Nasal cavity respiratory epithelium epithelial cell of viscerocranial mucosa (primary cell): Measurements from ENCODE around the gene SLC12A1. TPM values are rescaled to one million over a fixed set of nuclear protein-coding genes. Genes with fewer than 3 reads are reported as not detected.

Experiments
- total RNA-seq: library from RNA; depleted of rRNA; stranded (reverse); fragments of >200 nt; gene quantifications from 2 replicates; pipeline ENCODE4 v1.2.3, GENCODE V29; 2014

SLC12A1 gene
- not detected in 2 replicates for total RNA-seq

DNA sequence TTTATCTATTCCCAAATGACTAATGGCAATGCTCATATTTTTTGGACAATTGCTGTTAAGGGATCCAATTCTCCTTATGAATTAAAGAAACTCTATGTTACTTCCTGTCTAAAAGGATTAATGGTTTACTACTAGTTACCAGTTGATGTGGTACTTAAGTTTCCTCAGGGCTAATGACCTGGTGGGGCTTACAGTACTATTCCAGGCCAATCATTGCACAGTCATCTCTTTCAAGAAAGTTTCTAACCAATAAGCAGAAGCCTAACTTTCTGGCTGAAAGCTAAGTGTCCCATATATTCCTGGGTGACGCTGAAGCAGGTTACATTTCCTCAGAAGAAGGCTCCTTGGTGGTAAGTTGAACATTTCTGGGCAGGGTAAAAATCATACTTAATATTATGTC lies at the start of gene SLC12A1:
SLC12A1 (plus strand) TSS at position 322 of the 400 bp plus-strand sequence. CDS start 1,418 bp downstream, outside the sequence.

DNA sequence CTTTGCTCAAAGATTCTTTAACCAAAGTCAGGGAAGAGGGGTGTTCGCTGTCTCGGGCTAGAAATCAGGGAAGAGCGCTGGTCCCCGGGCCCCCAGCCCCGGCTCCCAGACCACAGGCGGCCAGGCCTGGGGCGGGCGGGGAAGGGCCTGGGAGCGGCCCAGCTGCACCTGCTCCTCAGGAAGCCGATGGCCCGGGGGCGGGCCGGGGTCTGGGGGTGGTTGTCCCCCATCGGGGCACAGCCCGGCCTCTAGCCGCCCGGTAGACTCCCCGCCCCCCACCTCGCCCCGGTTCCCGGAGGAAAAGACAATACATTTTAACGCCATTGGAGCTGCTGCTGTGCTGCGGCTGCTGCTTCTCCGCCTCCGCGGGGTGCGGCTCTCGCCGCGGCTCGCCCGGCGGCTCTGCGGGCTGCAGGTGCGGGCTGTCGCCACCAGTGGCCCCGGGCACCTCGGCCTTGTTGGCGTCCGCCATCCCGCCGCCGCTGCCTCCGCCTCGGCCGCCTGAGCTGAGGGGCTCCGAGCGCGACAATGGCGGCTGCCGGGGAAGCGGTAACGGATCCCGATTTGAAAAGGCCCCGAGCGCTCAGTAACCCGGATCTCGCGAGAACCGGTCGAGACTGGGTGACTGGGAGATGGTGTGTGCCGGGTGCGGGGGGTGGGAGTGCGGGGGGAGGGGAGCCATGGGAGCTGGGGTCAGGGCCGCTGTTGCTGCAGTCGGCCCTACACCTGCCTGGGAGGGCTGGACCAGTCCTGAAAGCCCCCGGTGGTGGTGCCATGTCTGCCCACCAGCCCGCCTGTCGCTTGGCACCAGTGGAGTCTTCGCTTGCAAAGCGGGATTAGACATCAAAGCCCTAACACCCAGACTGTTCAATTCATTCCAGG lies 28.1 kb upstream of the SLC12A1 start, which contains the start of gene MYEF2:
MYEF2 (minus strand) TSS at position 530 of the 882 bp plus-strand sequence; CDS start at position 472, 58 bp downstream.

DNA sequence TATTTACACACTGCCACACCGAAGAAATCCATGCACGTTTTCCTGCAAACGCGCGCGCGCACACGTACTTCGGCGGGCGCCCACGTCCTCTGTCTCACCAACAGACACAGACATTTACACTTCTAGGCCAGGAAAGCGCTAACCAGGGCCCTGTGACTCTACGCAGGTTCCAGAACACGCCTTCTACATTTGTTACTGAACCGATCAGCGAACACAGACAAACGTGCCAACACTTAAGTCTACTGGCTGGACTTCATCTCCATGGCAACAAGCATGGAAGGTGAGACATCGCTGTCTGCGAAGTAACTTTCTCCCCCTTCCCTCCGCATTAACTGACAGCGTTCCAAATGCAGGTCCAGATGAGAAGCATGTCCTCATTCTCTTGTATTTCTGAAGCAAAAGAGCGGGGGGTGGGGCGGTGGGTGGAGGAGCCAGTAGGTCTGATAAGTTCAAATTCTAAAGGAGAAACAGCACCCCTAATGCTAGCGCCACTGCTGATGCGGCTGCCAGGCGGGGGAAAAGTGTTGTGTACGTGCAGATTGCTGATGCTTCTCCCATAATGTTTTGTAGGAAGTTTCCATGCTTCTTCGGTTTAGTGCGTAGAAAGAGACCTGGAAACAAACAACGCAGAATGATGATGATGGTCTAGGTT lies 14.4 kb upstream of the SLC12A1 start, which contains the start of gene CTXN2:
CTXN2 (plus strand) TSS at position 92 of the 652 bp plus-strand sequence. CDS start 9,636 bp downstream, outside the sequence.

DNA sequence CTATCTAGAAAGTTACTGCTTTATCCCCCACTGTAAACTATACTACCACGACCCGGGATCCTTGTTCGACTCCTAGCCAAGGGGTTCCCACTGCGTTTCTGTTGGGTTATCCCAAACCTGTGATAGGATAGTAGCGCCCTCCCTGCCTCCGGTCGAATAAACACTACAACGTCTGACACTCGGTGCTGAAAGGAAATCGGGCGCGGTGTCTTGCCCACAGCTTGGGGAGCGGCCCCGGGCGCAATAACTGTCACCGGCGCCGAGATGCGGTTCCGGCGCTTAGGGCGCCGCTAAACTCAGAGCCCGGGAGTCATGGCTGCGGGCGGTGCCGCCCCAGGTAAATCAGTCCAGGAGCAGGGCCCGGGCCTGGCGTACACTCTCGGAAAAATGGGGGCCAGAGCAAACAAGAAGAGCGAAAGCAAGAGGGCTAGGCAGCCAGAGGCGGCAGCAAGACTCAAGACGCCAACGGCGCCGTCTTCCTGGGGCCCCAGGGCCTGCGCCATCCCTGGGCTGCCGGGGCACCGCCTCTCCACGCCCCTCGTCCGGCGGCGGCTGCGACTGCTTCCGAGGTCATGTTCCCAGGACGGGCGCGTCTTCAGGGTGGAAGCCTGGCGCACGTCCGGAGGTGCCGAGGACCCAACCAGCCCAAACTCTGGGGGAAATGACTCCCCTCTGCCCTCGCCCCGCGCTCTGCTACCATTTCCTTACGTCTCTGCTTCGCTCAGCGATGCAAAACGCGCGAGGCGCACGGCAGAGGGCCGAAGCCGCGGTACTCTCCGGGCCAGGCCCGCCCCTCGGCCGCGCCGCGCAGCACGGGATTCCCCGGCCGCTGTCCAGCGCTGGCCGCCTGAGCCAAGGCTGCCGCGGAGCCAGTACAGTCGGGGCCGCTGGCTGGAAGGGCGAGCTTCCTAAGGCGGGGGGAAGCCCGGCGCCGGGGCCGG lies 125.0 kb downstream of the SLC12A1 start, which contains the start of gene DUT:
DUT (plus strand) TSS at position 575 of the 941 bp plus-strand sequence; CDS start at position 662, 87 bp downstream.

Other genes starting within 250 kb of the SLC12A1 start
- not detected in 2 replicates for gene SLC24A5, start 85.3 kb upstream of the SLC12A1 start, total RNA-seq
- 3.5 and 3.8 TPM in 2 replicates for gene MYEF2, start 28.0 kb upstream of the SLC12A1 start, total RNA-seq
- not detected in 2 replicates for gene CTXN2, start 14.6 kb upstream of the SLC12A1 start, total RNA-seq
- 22.9 and 35.5 TPM in 2 replicates for gene DUT, start 125.1 kb downstream of the SLC12A1 start, total RNA-seq